HG03039 (cell line): ENCODE data around the gene GNL3L.
"Not testable (repeated sequence)": the region's sequence is repeated elsewhere in the genome, so short reads cannot be mapped to it uniquely, and the experiment has no call there.

Experiments used
- ATAC-seq: cut with Tn5 transposase; IDR thresholded peaks from one replicate; pipeline ENCODE4 v1.9.1; 2021; ENCODE audit warnings: mild to moderate bottlenecking, moderate library complexity; ENCODE audit not compliant: unreplicated experiment

The GNL3L gene

DNA sequence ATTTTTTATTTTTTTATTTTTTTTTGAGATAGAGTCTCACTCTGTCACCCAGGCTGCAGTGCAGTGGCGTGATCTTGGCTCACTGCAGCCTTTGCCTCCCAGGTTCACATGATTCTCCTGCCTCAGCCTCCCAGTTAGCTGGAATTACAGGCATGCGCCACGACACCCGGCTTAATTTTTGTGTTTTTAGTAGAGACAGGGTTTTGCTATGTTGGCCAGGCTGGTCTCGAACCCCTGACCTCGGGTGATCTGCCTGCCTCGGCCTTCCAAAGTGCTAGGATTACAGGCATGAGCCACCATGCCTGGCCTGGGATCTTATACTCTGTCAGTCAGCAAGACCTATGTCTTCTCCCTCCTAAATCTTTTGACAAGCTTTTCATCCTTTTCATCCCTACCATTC lies 25.0 kb downstream of the GNL3L start:
- ATAC-seq = not testable (repeated sequence)

DNA sequence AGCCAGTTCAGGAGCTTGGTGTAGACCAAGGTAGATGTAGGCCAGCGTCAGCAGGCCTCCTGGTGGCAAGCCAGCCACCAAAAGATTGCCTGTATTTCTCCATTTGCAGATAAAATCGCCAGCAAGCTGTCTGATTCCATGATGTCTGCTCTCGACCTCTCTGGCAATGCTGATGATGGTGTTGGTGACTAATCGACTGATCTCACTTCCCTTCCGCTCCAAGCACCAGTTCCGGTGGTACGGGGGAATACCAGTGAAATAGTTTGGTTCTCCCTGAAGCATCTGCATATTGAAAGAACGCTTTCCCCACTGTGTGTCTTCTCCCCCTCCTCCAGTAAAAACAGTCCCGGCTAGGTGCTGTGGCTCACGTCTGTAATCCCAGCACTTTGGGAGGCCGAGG lies 30.4 kb downstream of the GNL3L start:
- ATAC-seq = no peak

DNA sequence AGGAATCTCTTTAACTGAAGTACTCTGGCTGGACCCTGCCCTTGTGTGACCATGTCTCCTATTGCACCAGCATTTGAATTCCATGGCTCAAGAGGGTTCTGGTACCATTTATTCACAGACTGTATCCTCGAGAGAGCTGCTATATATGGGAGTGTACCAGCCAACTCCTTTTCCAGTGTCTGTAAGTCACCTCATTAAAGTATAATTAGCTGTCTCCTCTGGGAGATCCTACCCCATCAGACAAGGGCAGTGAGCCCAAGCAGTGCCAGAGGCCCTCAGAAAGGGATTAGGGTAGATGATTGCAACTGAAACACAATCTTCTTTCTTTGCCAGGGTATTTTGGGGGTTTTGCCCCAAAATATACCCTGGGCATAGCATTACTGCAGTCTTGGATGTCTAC lies 31.6 kb downstream of the GNL3L start:
- no peak for ATAC-seq

DNA sequence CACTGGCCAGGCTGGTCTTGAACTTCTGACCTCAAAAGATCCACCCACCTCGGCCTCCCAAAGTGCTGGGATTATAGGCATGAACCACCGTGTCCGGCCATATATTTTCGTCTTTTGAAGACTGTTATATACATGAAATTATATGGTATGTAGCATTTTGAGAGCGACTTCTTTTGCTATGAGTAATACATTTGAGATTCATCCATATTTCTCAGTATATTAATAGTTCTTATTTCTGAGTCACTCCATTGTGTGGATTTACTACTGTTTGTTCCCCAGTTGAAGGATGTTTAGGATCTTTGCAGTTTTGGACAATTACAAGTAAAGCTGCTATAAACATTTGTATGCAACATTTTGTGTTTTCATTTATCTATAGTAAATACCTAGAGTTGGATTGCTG lies 34.9 kb downstream of the GNL3L start:
- no peak for ATAC-seq

DNA sequence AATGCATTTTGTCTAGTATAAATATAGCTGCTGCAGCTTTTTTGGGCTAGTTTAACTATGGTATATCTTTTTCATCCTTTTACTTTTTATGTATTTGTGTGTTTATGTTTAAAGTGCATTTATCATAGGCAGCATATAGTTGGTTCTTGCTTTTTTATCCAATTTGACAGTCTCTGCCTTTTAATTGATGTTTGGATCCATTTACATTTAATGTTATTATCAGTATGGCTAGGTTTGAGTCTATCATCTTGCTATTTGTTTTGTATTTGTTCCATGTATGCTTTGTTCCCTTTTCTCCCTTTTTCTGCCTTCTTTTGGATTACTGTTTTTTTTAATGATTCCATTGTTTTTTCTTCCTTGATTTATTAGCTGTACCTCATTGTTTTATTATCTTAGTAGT lies 40.3 kb downstream of the GNL3L start:
- ATAC-seq = no peak

DNA sequence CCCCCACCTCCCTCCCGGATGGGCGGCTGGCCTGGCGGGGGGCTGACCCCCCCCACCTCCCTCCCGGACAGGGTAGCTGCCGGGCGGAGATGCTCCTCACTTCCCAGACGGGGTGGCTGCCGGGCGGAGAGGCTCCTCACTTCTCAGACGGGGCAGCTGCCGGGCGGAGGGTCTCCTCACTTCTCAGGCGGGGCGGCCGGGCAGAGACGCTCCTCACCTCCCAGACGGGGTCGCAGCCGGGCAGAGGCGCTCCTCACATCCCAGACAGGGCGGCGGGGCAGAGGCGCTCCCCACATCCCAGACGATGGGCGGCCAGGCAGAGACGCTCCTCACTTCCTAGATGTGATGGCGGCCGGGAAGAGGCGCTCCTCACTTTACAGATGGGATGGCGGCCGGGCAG lies 42.6 kb downstream of the GNL3L start:
- ATAC-seq = not testable (repeated sequence)

DNA sequence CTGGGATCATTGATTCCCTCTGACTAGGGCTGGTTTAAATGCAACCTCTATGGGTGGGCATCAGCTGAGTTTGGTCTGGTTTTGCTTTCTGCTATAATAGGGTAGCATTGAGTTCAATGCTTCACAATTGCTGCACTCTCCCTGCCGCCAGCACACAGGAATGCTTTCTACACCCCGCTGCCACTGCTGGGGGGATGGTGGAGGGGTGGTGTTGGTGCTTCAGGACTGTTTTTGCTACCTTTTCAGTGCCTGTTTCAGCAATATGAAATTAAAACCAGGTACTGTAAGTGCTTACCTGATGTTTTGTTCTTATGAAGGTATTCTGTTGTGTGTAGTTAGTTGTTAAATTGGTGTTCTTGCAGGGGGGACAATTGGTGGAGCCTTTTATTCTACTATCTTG lies 67.7 kb downstream of the GNL3L start:
- ATAC-seq = no peak

DNA sequence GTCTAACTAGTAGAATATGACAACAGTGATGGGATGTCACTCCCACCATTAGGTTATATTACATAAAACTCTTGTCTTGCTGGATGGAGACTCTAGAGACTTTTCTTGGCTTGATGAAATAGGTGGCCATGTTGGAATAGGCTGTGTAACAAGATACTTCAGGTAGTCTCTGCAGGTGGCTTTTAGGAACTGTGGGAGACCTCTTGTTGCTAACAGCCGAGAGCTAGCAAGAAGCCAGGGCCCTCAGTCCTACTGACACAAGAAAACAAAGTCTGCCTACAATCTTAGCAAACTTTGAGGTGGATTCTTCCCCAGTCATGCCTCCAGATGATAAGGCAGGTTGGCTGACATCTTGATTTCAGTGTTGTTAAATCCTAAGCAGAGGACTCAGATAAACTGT lies 72.5 kb downstream of the GNL3L start:
- ATAC-seq = no peak
